Measurements from ENCODE around the gene FBXO42. TPM values are rescaled to one million over a fixed set of nuclear protein-coding genes. Genes with fewer than 3 reads are reported as not detected.
"Not testable (repeated sequence)": the region's sequence is repeated elsewhere in the genome, so short reads cannot be mapped to it uniquely, and the experiment has no call there.

Gene FBXO42
- total RNA-seq, 1 experiment from 2014 or later = 11.3 TPM

- no peaks in the 10 kb centered on the region for H3K9me3 Mint-ChIP-seq (ENCODE audit: unreplicated experiment)
- ChIA-PET POLR2A (no interaction called here), CTCF (interaction anchor here (0.6 to 0.7 kb wide), 3 partner anchors 15 to 288 kb away, joined by 3 to 6 read pairs (median 3); partner anchors contain the start of gene FBXO42)
- peak overlapping the region; percentile 86 for H3K4me3 Mint-ChIP-seq (ENCODE audit: unreplicated experiment)
- no peaks in the 10 kb centered on the region for H3K27me3 ChIP-seq (replicated peaks; ENCODE audit: control insufficient read depth, insufficient read depth, low read length)
- H3K4me3 ChIP-seq (ENCODE audit: low read depth, low read length) = peak overlapping the region; percentile 78
- H3K36me3 ChIP-seq (ENCODE audit: control insufficient read depth, insufficient read depth, low read length) = no peaks in the 10 kb centered on the region
- peaks cover 31% of the 10 kb centered on the region for H3K36me3 Mint-ChIP-seq (ENCODE audit: insufficient read depth, unreplicated experiment)
- BruUV-seq (replicated peaks) = no TSS peak
- no peaks in the 10 kb centered on the region for H3K9me3 ChIP-seq
- no peak for TF ChIP-seq CTCF (IDR thresholded peaks at IDR 0.05; ENCODE audit: insufficient read depth in 1 of 2, low read depth in 1 of 2, low read length in 1 of 2, severe bottlenecking in 1 of 2, unreplicated experiment in 1 of 2)
- H3K27me3 Mint-ChIP-seq (ENCODE audit: insufficient read depth, unreplicated experiment) = no peaks in the 10 kb centered on the region
- H3K4me1 ChIP-seq = peaks cover 17% of the 10 kb centered on the region
- peak overlapping the region; percentile 93 for H3K27ac Mint-ChIP-seq (ENCODE audit: unreplicated experiment)
- peak; percentile 67 to 78 for DNase-seq
- intact Hi-C loops (cut with micrococcal nuclease; ENCODE audit: unreplicated experiment) = loop anchor here (2.0 to 10.0 kb wide), 3 partner anchors 15 to 840 kb away; partner anchors contain the start of genes DNAJC16, FAM131C and FBXO42
- peaks cover 8% of the 10 kb centered on the region for H3K4me1 Mint-ChIP-seq (ENCODE audit: low read depth, unreplicated experiment)
Measured at GRCh38 chr1:16367258-16367967, 15.1 kb upstream of the FBXO42 start.

- Mint-ChIP-seq H3K36me3 (ENCODE audit: insufficient read depth, unreplicated experiment) (peaks cover 25% of the 10 kb centered on the region), H3K4me1 (ENCODE audit: low read depth, unreplicated experiment) (peaks cover 8% of the 10 kb centered on the region), H3K27ac (ENCODE audit: unreplicated experiment) (peak within 1 kb of the TSS; percentile 93), H3K9me3 (ENCODE audit: unreplicated experiment) (no peaks in the 10 kb centered on the region), H3K27me3 (ENCODE audit: insufficient read depth, unreplicated experiment) (no peaks in the 10 kb centered on the region), H3K4me3 (ENCODE audit: unreplicated experiment) (peak within 1 kb of the TSS; percentile 86)
- CTCF ChIA-PET = interaction anchor here (0.6 to 0.7 kb wide), 2 partner anchors 15 to 288 kb away, joined by 3 to 6 read pairs; partner anchors contain the start of gene FBXO42
- peaks cover 12% of the 10 kb centered on the region for H3K4me1 ChIP-seq
- H3K36me3 ChIP-seq (ENCODE audit: control insufficient read depth, insufficient read depth, low read length) = no peaks in the 10 kb centered on the region
- no TSS peak for BruUV-seq (replicated peaks)
- peak; percentile 93 to 96 for DNase-seq
- intact Hi-C loops (cut with micrococcal nuclease; ENCODE audit: unreplicated experiment) = loop anchor here (2.0 to 10.0 kb wide), 3 partner anchors 14 to 839 kb away; partner anchors contain the start of genes DNAJC16, FAM131C and FBXO42
- TF ChIP-seq CTCF (IDR thresholded peaks at IDR 0.05; ENCODE audit: insufficient read depth in 1 of 2, low read depth in 1 of 2, low read length in 1 of 2, severe bottlenecking in 1 of 2, unreplicated experiment in 1 of 2) = no peak
- peak within 1 kb of the TSS; percentile 78 for H3K4me3 ChIP-seq (ENCODE audit: low read depth, low read length)
- no peaks in the 10 kb centered on the region for H3K27me3 ChIP-seq (replicated peaks; ENCODE audit: control insufficient read depth, insufficient read depth, low read length)
- POLR2A ChIA-PET = no interaction called here
- no peaks in the 10 kb centered on the region for H3K9me3 ChIP-seq
Measured at GRCh38 chr1:16366722-16367257, 14.5 kb upstream of the FBXO42 start, which contains the start of gene SZRD1. SZRD1 (plus strand) TSS chr1:16367242; CDS start chr1:16367258, 16 bp downstream.

- H3K4me1 Mint-ChIP-seq (ENCODE audit: low read depth, unreplicated experiment); H3K36me3 ChIP-seq (ENCODE audit: control insufficient read depth, insufficient read depth, low read length); DNase-seq; BruUV-seq (replicated peaks); H3K4me1 ChIP-seq; H3K4me3 Mint-ChIP-seq (ENCODE audit: unreplicated experiment); H3K9me3 Mint-ChIP-seq (ENCODE audit: unreplicated experiment); H3K27me3 ChIP-seq (replicated peaks; ENCODE audit: control insufficient read depth, insufficient read depth, low read length); H3K27me3 Mint-ChIP-seq (ENCODE audit: insufficient read depth, unreplicated experiment); H3K27ac Mint-ChIP-seq (ENCODE audit: unreplicated experiment); H3K9me3 ChIP-seq; H3K4me3 ChIP-seq (ENCODE audit: low read depth, low read length); POLR2A ChIA-PET: not testable (repeated sequence)
- CTCF ChIA-PET = interaction anchor here (0.6 to 1.1 kb wide), 2 partner anchors 13 to 282 kb away, joined by 3 to 4 read pairs; partner anchors contain the start of gene FBXO42
- intact Hi-C loops (cut with micrococcal nuclease; ENCODE audit: unreplicated experiment) = loop anchor here (5.0 to 10.0 kb wide), 2 partner anchors 290 to 838 kb away; partner anchors contain the start of genes DNAJC16 and FAM131C
- H3K36me3 Mint-ChIP-seq (ENCODE audit: insufficient read depth, unreplicated experiment) = peaks cover 14% of the 10 kb centered on the region
Measured at GRCh38 chr1:16365146-16365498, 12.8 kb upstream of the FBXO42 start.

Measured in Caco-2 (cell line).